Progenitor cell of endocrine pancreas (in vitro differentiated cells): ENCODE measurements around the gene PDE7B. TPM values are rescaled to one million over a fixed set of nuclear protein-coding genes. Genes with fewer than 3 reads are reported as not detected.

ENCODE experiments used
- DNase-seq: peaks from one replicate; pipeline ENCODE4 v3.0.0; 2021; ENCODE audit warnings: low spot score; ENCODE audit not compliant: unreplicated experiment
- H3K27ac Mint-ChIP-seq: 2 replicates; pipeline ENCODE4 v1.8.0; 2021; ENCODE audit warnings: mild to moderate bottlenecking, moderate library complexity, mixed read lengths
- H3K27me3 Mint-ChIP-seq: 2 replicates; pipeline ENCODE4 v1.8.0; 2021; ENCODE audit warnings: mixed read lengths
- H3K36me3 Mint-ChIP-seq: 2 replicates; pipeline ENCODE4 v1.8.0; 2022; ENCODE audit warnings: mixed read lengths; ENCODE audit not compliant: insufficient read depth
- H3K4me1 Mint-ChIP-seq: 2 replicates; pipeline ENCODE4 v1.8.0; 2021; ENCODE audit warnings: low read depth, mixed read lengths
- H3K4me3 Mint-ChIP-seq: 2 replicates; pipeline ENCODE4 v1.8.0; 2021; ENCODE audit warnings: low read depth, mild to moderate bottlenecking, moderate library complexity, mixed read lengths
- H3K9me3 Mint-ChIP-seq: 2 replicates; pipeline ENCODE4 v1.8.0; 2021; ENCODE audit warnings: low read depth, mixed read lengths
- total RNA-seq: library from RNA; stranded (reverse); gene quantifications from 2 replicates; pipeline ENCODE4 v1.2.1, GENCODE V29; 2021
- TF ChIP-seq, protein P1 (sequence below): fragments of 200-600 bp; sonication (generic); IDR thresholded peaks from one replicate; pipeline ENCODE4 v1.5.0; 2021; ENCODE audit warnings: antibody characterized with exemption, mild to moderate bottlenecking; ENCODE audit not compliant: unreplicated experiment

The PDE7B gene
- total RNA-seq, 1 donor from 2014 or later: 0.07 TPM

DNA sequence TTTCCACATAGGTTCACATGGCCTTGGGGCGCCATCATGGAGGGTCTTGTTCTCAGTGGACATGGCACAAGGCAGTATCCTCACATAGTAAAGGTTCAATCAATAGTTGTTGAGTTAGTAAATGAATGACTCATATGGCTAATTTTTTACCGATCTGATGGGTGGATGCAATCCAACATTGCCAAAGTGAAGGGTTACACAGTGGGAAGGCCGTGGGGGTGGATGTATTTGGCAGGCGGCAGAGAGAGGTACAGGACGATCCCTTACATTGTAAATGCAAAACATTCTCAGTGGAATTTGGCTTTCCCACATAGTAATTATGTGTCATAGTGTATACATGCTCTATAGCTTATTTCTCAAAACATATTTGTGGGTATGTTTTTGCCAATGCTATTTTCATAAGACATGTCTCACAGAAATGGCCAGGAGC is 21.0 kb upstream of the PDE7B start:
- Mint-ChIP-seq H3K9me3 (no peaks in the 10 kb centered on the region), H3K27me3 (no peaks in the 10 kb centered on the region), H3K4me3 (no peak overlapping the region), H3K4me1 (peaks cover 2% of the 10 kb centered on the region), H3K27ac (no peak overlapping the region), H3K36me3 (no peaks in the 10 kb centered on the region)
- TF ChIP-seq, protein P1, sequence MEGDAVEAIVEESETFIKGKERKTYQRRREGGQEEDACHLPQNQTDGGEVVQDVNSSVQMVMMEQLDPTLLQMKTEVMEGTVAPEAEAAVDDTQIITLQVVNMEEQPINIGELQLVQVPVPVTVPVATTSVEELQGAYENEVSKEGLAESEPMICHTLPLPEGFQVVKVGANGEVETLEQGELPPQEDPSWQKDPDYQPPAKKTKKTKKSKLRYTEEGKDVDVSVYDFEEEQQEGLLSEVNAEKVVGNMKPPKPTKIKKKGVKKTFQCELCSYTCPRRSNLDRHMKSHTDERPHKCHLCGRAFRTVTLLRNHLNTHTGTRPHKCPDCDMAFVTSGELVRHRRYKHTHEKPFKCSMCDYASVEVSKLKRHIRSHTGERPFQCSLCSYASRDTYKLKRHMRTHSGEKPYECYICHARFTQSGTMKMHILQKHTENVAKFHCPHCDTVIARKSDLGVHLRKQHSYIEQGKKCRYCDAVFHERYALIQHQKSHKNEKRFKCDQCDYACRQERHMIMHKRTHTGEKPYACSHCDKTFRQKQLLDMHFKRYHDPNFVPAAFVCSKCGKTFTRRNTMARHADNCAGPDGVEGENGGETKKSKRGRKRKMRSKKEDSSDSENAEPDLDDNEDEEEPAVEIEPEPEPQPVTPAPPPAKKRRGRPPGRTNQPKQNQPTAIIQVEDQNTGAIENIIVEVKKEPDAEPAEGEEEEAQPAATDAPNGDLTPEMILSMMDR: no peak
- no peak for DNase-seq

DNA sequence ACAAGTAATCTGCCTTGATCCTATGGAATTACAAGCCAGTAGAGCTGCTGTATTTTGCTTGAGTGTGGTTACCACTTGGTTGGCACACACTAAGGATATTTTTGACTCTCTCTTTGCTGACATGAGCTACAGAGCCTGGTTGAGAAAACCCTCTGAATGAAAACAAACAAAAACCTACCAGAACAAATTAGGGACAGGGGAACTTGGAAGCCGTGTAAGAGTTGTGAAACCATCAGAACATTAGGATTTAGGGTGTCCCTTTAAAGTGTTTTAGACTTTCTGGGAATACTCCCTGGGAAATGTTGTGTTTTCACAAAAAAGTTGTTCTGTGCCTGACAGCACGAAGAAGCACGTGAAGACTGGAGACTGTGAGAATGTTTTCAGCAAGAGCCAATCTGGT is 20.5 kb upstream of the PDE7B start:
- no peak overlapping the region for H3K27ac Mint-ChIP-seq
- TF ChIP-seq, protein P1: no peak
- peaks cover 2% of the 10 kb centered on the region for H3K4me1 Mint-ChIP-seq
- H3K4me3 Mint-ChIP-seq: no peak overlapping the region
- no peaks in the 10 kb centered on the region for H3K27me3 Mint-ChIP-seq
- H3K9me3 Mint-ChIP-seq: no peaks in the 10 kb centered on the region
- H3K36me3 Mint-ChIP-seq: no peaks in the 10 kb centered on the region
- DNase-seq: no peak

DNA sequence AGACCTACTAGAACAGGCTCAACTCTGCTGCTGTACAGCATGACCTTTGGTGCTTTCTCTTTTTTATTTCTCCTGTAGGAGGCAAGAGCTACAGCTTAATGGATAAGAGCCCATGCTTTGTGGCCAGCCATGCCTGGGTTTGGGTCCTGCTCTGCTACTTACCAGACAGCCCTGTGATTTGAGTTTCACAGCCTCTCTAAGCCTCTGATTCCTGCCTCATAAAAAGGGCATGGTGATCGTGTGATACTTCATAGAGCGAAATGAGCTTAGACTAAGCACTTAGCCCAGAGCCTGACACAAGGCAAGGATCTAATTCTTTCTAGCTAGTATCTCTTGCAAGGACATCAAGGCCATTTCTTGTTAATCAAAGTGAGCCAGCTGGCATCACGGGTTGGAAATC is 19.3 kb upstream of the PDE7B start:
- DNase-seq: no peak
- Mint-ChIP-seq H3K27ac (no peak overlapping the region), H3K4me1 (peaks cover 2% of the 10 kb centered on the region), H3K4me3 (no peak overlapping the region), H3K27me3 (no peaks in the 10 kb centered on the region), H3K36me3 (no peaks in the 10 kb centered on the region), H3K9me3 (no peaks in the 10 kb centered on the region)
- TF ChIP-seq, protein P1: no peak

DNA sequence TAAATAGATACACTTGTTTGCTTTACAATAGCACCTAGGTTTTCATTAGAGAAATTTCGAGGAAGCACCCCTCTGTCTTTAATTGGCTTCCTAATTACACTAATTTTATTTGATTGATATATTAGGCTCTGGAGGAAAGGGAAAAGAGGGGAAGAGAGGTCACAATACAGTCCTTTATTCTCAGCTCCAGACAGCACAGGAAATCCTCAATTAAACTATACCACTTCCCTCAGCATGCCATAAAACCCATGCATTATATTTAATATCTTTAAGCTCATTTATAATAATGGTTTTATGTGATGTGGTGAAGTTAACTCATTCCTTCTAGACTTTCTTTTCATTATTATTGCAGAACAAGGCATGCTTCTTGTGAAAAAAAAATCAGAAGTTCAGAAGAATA is 17.7 kb upstream of the PDE7B start:
- DNase-seq: no peak
- Mint-ChIP-seq H3K4me1 (peaks cover 2% of the 10 kb centered on the region), H3K27me3 (no peaks in the 10 kb centered on the region), H3K27ac (no peak overlapping the region), H3K36me3 (no peaks in the 10 kb centered on the region), H3K9me3 (no peaks in the 10 kb centered on the region), H3K4me3 (no peak overlapping the region)
- TF ChIP-seq, protein P1: no peak

DNA sequence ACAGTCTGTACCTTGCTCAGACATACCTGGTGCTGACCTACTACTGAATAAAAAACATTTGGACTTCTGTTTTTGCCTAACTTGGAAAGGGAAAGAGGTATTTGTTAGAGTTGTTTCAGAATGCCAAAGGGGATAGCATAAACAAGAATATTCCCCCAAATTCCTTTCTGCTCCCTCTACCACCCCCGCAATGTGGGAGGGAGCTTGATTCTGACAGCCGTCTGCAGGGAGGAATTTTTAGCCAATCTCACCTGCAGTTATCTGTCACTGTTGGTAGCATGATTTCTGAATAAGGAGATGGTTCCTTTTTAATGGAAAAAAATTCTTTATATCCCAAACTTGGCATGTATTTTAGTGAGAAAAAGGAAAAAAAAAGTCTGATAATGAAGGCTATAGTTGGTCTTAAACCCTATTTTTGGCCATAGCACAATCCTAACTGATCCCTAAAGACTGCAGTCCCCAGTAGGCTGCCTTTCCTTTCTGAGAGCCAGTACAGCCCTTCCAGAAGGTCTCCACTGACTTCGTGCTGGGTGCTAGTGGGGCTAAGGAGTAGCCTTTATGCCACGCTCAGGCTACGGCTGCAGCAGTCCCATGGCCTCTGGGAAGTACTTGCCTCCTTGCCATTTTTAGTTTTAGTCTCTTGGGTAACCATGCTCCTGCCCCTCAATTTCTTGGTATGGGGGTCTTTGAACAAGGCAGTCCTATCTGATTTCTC is 13.6 kb upstream of the PDE7B start:
- DNase-seq: no peak
- H3K27ac Mint-ChIP-seq: no peak overlapping the region
- no peaks in the 10 kb centered on the region for H3K36me3 Mint-ChIP-seq
- H3K27me3 Mint-ChIP-seq: peaks cover 3% of the 10 kb centered on the region
- TF ChIP-seq, protein P1: no peak
- no peak overlapping the region for H3K4me3 Mint-ChIP-seq
- H3K4me1 Mint-ChIP-seq: peaks cover 2% of the 10 kb centered on the region
- peaks cover 2% of the 10 kb centered on the region for H3K9me3 Mint-ChIP-seq
